Activated gamma-delta T cell (primary cell): ENCODE data around the gene KCNQ4.

Experiments used
- DNase-seq: peaks from one replicate; lab custom pipeline; 2025; lab: John Stamatoyannopoulos, UW

KCNQ4 gene

GRCh38 chr1:40840526-40841323, 57.1 kb downstream of the KCNQ4 start:
- no peak for DNase-seq

DNA sequence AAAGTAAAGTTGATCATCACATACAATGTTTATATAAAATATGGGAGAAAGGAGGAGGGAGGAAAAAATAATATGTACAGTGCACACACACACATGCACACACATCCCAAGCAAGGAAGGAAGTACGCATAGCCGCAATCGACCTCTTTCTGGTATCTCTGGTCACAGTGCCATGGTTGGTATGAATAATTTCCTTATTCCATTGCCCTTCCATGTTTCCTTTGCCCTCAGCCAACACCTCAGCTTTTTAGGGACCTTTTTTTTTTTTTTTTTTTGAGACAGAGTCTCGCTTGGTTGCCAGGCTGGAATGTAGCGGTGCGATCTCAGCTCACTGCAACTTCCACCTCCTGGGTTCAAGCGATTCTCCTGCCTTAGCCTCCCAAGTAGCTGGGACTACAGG, 58.0 kb downstream of the KCNQ4 start:
- DNase-seq = no peak

DNA sequence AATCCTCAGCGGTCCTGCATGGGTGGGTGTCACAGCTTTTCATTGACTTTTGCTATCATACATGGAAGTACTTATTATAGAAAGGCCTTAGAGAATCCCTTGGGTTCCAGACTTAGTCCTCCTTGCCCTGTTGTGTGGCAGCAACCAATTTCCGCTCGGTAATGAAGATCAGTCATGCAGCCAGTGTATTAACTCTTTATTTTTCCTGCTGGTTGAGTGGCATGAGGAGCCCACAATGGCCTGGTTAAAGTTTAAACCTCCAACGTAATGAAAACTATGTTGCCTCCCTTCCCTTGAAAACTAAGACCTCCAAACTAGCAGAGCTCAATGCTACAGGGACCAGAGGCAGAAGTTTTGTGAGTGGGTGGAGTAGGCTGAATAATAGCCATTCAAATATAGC, 58.6 kb downstream of the KCNQ4 start:
- DNase-seq = no peak

GRCh38 chr1:40842691-40843090, 59.1 kb downstream of the KCNQ4 start:
- no peak for DNase-seq

GRCh38 chr1:40844079-40844478, 60.5 kb downstream of the KCNQ4 start:
- no peak for DNase-seq

- no peak for DNase-seq
Observed at GRCh38 chr1:40844887-40845878, 61.6 kb downstream of the KCNQ4 start.

GRCh38 chr1:40845895-40846294, 62.3 kb downstream of the KCNQ4 start:
- DNase-seq = no peak

DNA sequence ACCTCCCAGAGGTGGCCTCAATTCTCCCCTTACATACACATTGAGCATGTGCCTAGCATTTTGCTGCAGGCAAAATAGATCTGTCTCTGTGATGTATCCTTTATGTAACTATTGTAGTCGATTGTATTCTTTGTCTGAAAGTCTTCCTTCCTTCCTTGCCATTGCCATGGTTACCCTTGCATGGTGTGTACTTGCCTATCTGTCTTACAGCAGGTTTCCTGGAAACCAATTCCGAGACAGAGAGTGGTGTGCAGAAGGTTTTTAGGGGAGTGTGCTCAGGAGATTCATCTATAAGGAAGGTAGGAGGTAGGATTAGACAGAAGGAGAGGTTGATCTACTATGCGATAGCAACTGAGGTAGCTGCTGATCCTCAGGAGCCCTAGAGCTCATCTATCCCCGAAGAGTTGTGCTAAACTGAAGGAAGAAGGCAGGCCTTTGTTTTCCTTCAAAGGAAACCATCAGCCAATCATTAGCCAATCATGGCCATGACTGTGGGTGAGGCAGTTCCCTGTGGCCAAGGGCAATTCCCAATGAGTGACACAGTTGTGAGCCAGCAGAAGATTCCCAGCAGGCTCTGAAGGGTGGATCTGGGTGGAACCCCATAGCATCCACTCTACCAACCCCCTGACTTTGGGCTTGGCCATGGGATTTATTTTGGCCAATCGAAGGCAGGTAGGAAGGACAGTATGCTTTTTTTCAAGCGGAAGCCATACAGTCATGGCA, 63.6 kb downstream of the KCNQ4 start:
- no peak for DNase-seq

DNA sequence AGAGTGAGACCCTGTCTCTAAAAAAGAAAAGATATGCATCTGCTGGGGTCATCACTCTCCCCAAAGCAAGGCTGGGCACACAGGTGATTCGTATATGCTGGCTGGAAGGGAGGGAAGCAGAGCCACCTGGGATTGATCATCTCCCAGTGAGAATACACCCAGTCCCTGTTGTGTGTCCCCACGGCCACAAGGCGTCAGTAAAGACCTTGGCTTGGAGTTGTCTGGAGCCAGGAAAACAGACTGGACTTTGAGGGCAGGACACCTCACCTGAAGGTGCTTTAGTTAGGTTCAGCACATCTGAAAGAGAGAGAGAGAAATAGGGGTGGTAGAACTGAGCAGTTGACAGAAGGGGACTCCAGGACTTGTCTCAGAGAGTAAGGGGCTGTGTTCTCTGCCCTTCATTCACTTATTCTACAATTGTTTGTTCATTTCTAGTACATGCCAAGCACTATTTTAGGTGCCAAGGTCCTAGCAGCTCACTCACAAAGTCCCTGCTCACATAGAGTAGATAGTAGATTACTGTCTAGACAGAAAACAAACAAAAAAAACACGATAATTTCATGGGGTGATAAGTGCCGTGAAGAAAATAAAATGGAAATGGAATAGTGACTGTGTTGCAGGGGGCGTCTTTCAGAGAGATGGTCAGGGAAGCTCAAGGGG, 65.1 kb downstream of the KCNQ4 start:
- DNase-seq = no peak

DNA sequence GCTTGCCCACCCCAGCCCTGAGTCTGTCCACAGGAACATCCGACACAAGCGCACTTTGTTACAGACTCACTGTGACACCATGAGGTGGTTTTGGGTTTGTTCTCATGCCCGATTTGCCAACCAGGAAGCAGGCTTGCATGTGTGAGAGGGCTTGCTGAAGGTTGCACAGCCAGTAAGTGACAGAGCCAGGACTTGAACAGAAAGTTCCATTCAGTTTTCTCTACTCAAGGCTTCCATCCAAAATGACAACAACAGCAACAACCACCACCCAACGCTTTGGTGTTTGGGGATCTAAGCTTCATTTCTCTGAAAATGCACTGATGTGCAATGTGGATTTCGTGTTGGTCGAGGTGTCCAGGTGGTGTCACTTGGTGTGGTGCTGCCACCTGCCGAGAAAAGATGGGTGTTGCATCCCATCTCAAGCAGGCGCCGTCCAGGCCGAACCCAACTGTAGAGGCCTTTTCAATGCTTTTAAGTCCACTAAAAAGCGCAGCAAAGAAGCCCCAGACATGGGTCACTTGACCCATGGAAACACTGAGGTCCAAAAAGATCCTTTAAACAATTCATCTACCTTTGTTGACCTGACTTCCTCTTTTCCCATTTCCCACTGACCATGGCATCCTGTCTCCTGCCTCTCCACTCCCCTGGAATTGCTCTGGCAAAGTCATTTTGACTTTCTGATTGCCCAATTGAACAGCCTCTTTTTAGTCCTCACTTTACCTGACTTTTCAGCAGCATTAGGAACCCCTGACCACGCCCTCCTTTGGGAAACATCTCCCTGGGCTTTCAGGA, 66.4 kb downstream of the KCNQ4 start:
- no peak for DNase-seq

- no peak for DNase-seq
Observed at GRCh38 chr1:40851643-40852042, 68.1 kb downstream of the KCNQ4 start.

DNA sequence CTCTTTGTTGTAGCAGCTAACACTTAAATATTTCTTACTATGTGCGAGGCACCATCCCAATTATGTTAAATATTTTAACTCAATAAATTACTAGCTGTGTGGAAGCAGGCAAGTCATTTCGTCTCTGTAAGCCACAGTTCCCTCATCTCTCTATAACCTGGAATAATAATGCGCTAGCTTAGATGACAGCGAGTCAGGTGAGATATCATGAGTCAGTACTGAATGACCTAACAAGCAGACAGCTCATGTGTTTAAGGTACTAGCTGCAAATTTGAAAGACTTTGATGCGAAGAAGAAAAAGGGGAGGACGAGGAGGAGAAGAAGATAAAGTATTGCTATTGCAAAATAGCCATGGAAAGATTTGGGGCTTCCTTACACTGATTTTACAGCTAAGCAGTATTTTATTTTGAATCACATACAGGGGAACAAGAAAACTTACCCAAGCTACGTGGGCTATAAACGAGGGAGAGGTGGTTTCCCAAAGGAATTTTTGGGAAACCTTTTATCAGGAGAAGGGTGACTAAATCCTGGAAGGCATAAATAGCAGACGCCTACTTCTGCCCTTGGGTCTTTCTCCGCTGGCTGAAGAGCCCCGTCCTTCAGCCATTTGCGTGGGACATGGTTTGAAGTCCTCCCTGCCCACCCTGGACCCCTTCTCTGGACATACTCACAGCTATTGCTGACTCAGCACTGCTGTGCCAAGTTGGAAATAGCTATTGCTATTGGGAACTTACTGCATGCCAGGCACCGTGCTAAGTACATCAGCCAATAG, 69.7 kb downstream of the KCNQ4 start:
- no peak for DNase-seq

DNA sequence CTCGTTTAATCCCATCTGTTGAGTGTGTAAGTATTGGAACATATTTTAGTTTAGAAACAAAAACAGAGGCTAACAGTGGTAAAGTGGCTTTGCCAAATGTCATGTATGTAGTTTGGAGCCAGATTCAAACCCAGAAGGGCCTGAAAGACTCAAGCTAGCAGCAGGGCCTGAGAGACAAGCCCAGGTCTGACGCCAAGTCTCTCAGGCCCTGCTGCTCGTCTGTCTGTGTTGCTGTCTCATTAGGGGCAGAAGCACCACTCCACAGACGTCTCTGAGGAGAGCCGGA, 70.2 kb downstream of the KCNQ4 start:
- no peak for DNase-seq

DNA sequence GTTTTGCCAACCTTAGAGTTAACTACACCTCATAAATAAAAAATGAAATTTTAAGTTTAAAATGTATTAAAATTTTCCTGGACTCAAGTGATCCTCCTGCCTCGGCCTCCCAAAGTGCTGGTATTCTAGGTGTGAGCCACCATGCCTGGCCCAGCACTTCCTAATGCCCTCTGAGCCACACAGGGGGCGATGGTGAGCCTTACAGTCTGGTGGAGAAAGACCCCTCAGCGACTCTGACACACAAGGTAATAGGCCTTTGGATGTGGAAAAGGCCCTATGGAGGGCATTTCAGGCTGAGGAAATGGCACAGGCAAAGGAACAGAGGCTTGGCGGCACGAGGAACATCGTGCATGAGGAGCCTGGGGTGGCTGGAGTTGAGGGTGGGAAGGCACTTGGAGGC, 71.9 kb downstream of the KCNQ4 start:
- no peak for DNase-seq

DNA sequence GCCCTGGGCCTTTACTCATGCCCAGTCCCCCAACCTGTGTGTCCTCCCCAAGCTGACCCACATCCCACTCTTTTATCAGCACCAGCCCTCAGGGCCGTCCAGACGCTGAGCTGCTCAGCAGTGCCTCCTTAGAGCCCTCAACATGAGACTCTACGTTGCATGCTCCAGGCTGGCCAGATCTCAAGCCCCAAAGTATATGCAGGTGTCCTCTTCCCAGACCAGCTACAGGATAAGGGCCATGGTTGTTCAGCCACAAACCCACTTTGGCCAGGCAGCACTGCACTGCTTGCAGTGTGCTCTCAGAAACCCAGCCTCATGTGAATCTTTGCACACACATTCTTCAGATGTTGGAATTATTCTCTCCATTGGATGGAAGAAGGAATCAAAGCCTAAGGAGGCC, 72.5 kb downstream of the KCNQ4 start:
- no peak for DNase-seq

- DNase-seq = no peak
Observed at GRCh38 chr1:40856656-40857302, 73.2 kb downstream of the KCNQ4 start.

DNA sequence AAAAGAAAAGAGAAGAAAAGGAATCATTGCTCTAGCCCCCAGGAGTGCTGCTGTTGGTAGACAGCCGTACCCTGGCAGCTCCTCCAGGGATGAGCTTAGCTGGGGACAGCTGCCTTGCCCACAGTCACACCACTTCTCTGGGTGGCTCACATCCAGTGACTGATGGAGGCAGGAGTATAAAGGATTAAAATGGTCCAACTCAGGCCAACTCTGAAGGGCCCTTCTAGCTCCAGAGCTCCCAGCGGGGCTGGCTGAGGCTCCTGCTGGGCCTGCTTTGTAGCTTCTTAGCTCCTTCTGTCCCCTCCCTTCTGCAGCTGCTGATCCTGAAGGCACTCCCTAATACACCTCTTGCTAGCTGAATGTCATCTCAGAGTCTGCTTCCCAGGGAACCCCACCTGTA, 74.2 kb downstream of the KCNQ4 start:
- DNase-seq = no peak

DNA sequence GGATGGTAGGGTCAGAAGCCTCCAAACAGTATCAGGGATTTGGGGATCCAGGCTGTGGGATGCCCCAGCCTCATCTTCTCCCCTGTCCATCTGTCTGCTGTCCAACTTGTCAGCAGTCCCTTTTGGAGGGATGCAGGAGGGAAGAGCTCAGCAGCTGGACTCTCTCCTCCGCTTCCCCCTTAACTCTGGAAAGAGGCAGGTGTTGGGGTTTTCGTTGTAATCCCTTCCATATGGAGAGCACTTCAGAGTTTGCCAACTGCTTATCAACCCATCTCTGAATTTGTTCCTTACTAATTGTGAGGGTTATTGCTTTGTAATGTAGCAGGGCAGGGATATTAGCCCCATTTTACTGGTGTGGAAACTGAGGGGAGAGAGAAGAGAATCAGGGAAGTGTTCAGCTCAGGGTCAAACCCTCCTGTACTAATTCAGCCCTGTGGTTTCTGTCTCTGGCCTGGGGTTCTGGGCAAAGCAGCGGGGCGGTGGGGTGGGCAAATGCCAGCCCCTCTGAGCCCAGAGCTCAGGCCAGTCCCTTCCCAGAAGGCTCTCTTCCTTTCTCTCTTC, 75.3 kb downstream of the KCNQ4 start:
- no peak for DNase-seq

DNA sequence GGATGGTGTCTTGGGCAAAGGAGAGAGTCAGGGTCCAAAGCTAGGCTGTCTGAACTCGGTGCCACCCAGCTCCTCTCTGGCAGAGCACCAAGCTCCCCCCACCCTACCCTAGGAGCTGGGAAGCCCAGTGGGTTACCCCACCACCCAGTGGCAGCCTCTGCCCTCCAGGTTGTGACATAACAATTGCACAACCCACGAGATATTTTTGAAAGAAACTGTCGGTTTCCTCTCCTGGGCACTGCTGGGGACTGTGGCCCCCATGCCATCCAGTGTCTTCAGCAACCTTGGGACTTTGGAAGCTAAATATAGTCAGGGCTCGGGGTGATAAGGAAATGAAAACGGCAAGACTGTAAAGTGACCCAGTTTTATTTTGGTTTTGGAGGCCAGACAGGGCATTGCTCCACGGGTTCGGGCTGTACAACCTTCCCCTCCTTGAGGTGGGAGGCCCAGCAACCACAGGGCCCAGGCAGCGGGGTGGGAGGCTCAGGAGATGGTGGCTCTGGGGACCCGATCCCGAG, 77.2 kb downstream of the KCNQ4 start:
- DNase-seq = no peak
